HL-60/S4 treated with phorbol 12-myristate 13-acetate at 8.2 ng/mL for 4 days and 3 days (cell line): Measurements from ENCODE around the gene ANXA9.

Experiments used
- in situ Hi-C: fragments of 300-500 bp; cut with MboI; formaldehyde crosslinking; loops from 2 replicates; pipeline ENCODE4 v1.15.0; 2022; ENCODE audit warnings: low sequenced_read_pairs

Gene ANXA9

GRCh38 chr1:151002051-151002450 lies 20.0 kb downstream of the ANXA9 start:
- in situ Hi-C loops = no loop called here

- in situ Hi-C loops = no loop called here
Measured at GRCh38 chr1:151002611-151003010, 20.5 kb downstream of the ANXA9 start.

GRCh38 chr1:151003180-151003579 lies 21.1 kb downstream of the ANXA9 start:
- in situ Hi-C loops = no loop called here

GRCh38 chr1:151005729-151006319 lies 23.7 kb downstream of the ANXA9 start:
- in situ Hi-C loops = no loop called here

GRCh38 chr1:151006327-151007052 lies 24.4 kb downstream of the ANXA9 start, which contains the start of gene MINDY1:
Gene MINDY1 (minus strand): TSS chr1:151006902. CDS start chr1:151002617, 4,285 bp downstream.
- in situ Hi-C loops = no loop called here

- in situ Hi-C loops = no loop called here
Measured at GRCh38 chr1:151007853-151008243, 25.8 kb downstream of the ANXA9 start.

- in situ Hi-C loops = no loop called here
Measured at GRCh38 chr1:151008244-151009205, 26.4 kb downstream of the ANXA9 start, which contains the start of gene PRUNE1. Gene PRUNE1 (plus strand): TSS chr1:151008449. CDS start chr1:151008633, 184 bp downstream.

GRCh38 chr1:151009206-151009587 lies 27.1 kb downstream of the ANXA9 start:
- in situ Hi-C loops = no loop called here

- in situ Hi-C loops = no loop called here
Measured at GRCh38 chr1:151009674-151010345, 27.7 kb downstream of the ANXA9 start.

GRCh38 chr1:151010346-151010726 lies 28.2 kb downstream of the ANXA9 start:
- in situ Hi-C loops = no loop called here

GRCh38 chr1:151011154-151011850 lies 29.2 kb downstream of the ANXA9 start:
- in situ Hi-C loops = no loop called here

- in situ Hi-C loops = no loop called here
Measured at GRCh38 chr1:151012684-151013471, 30.8 kb downstream of the ANXA9 start.

- in situ Hi-C loops = no loop called here
Measured at GRCh38 chr1:151013518-151013917, 31.4 kb downstream of the ANXA9 start.

GRCh38 chr1:151024540-151025146 lies 42.6 kb downstream of the ANXA9 start:
- in situ Hi-C loops = no loop called here

- in situ Hi-C loops = no loop called here
Measured at GRCh38 chr1:151026460-151026859, 44.4 kb downstream of the ANXA9 start.

GRCh38 chr1:151032164-151032563 lies 50.1 kb downstream of the ANXA9 start:
- in situ Hi-C loops = no loop called here

- in situ Hi-C loops = no loop called here
Measured at GRCh38 chr1:151035167-151035566, 53.1 kb downstream of the ANXA9 start.

GRCh38 chr1:151036356-151036755 lies 54.3 kb downstream of the ANXA9 start, which contains the start of gene BNIPL:
Gene BNIPL (plus strand): TSS chr1:151036586. CDS start chr1:151036726, 140 bp downstream.
- in situ Hi-C loops = no loop called here

GRCh38 chr1:151037032-151037431 lies 54.9 kb downstream of the ANXA9 start:
- in situ Hi-C loops = no loop called here
